HepG2 (cell line): ENCODE results near the gene TJP3. TPM values are rescaled to one million over a fixed set of nuclear protein-coding genes. Genes with fewer than 3 reads are reported as not detected.

Experiments used
- ATAC-seq: fragments of 200-7000 bp; cut with Tn5 transposase; 3 replicates; pipeline ENCODE4 v1.9.1; 2020; ENCODE audit warnings: mild to moderate bottlenecking, moderate library complexity
- BruUV-seq: library from RNA; stranded (reverse); fragments of 400-500 nt; replicated peaks from 2 replicates; lab custom pipeline; 2021; lab: Mats Ljungman, UMichigan
- CTCF ChIA-PET: fragments of 300-600 bp; formaldehyde crosslinking; extraction: SDS; loops from one replicate; lab custom pipeline; 2021; ENCODE audit warnings: low total read pairs, inconsistent platforms, low intra/inter-chr PET ratio; lab: Yijun Ruan, JAX
- POLR2A ChIA-PET: fragments of 350-600 bp; sonication (Branson Sonifier 250); formaldehyde crosslinking; loops from one replicate; lab custom pipeline; 2020; ENCODE audit warnings: antibody characterized with exemption, inconsistent platforms; lab: Yijun Ruan, JAX
- DNase-seq: peaks from one replicate; pipeline ENCODE4 v3.0.0-alpha.2; 2015; ENCODE audit warnings: low spot score
- FAIRE-seq: peaks from 3 replicates; lab custom pipeline; 2011; peaks lifted over from hg19 to GRCh38; lab: Jason Lieb, UNC
- H2AFZ ChIP-seq: one replicate; pipeline ENCODE4 v1.6.1; 2011; ENCODE audit warnings: low read length, inconsistent platforms
- H3K27ac ChIP-seq: fragments of 300-600 bp; 3 replicates; pipeline ENCODE4 v1.8.0; 2011; ENCODE audit warnings: mixed run types, mild to moderate bottlenecking, mixed read lengths, low read length, inconsistent platforms; ENCODE audit not compliant: insufficient read depth; ENCODE audit errors: extremely low read length
- H3K27me3 ChIP-seq, 2 experiments: fragments of 200-600 bp in 1 of 2; 2 replicates in 1 of 2; 3 replicates in 1 of 2; pipeline versions ENCODE4 v1.6.0 to v1.8.0; 2011; ENCODE audit warnings: low read length in 2 of 2, mild to moderate bottlenecking in 2 of 2, moderate library complexity in 2 of 2, inconsistent platforms in 1 of 2; ENCODE audit not compliant: insufficient read depth in 2 of 2, control insufficient read depth in 1 of 2
- H3K36me3 ChIP-seq, 2 experiments: fragments of 200-600 bp in 1 of 2; replicated peaks in 1 of 2; 2 replicates in 1 of 2; 3 replicates in 1 of 2; pipeline versions ENCODE4 v1.5.1 to v1.8.0; 2011; ENCODE audit warnings: low read length in 2 of 2, inconsistent platforms in 1 of 2; ENCODE audit not compliant: insufficient read depth in 2 of 2, control insufficient read depth in 1 of 2
- H3K4me1 ChIP-seq: 2 replicates; pipeline ENCODE4 v1.5.1; 2012; ENCODE audit warnings: low read length, inconsistent platforms; ENCODE audit not compliant: insufficient read depth
- H3K4me2 ChIP-seq: 2 replicates; pipeline ENCODE4 v1.6.0; 2011; ENCODE audit warnings: low read depth, low read length, inconsistent platforms
- H3K4me3 ChIP-seq, 3 experiments: fragments of 200-600 bp in 1 of 3; sonication (generic), shearing (Covaris generic) in 1 of 3; replicated peaks in 1 of 3; 2 replicates each; pipeline ENCODE4 v1.5.1; 2011 to 2016; ENCODE audit warnings: low read length in 3 of 3, inconsistent platforms in 2 of 3, low read depth in 2 of 3, mild to moderate bottlenecking in 2 of 3, control low read depth in 1 of 3, mixed read lengths in 1 of 3; ENCODE audit not compliant: insufficient read depth in 1 of 3
- H3K79me2 ChIP-seq: one replicate; pipeline ENCODE4 v1.6.1; 2011; ENCODE audit warnings: low read length, inconsistent platforms; ENCODE audit not compliant: insufficient read depth
- H3K9ac ChIP-seq: 2 replicates; pipeline ENCODE4 v1.6.0; 2011; ENCODE audit warnings: mild to moderate bottlenecking, low read depth, low read length, inconsistent platforms; ENCODE audit not compliant: insufficient read depth
- H3K9me3 ChIP-seq: 2 replicates; pipeline ENCODE4 v1.5.1; 2012; ENCODE audit warnings: mild to moderate bottlenecking, low read length
- H4K20me1 ChIP-seq: 2 replicates; pipeline ENCODE4 v1.6.0; 2011; ENCODE audit warnings: inconsistent platforms, mild to moderate bottlenecking, low read length, moderate library complexity; ENCODE audit not compliant: insufficient read depth
- ARNT ChIP-seq: fragments of 450-650 bp; IDR thresholded peaks from 2 replicates; pipeline ENCODE4 v1.6.1; 2017
- CAMTA2 ChIP-seq: sonication (generic); formaldehyde crosslinking; IDR thresholded peaks from 2 replicates; pipeline ENCODE4 v1.4.0; 2020; ENCODE audit warnings: mild to moderate bottlenecking, missing genetic modification reagents, borderline replicate concordance
- CHD2 ChIP-seq: IDR thresholded peaks from 2 replicates; pipeline ENCODE4 v1.6.1; 2011; ENCODE audit warnings: low read depth, low read length, improper control_type of control experiment
- HNRNPH1 ChIP-seq: fragments of 200-400 bp; formaldehyde crosslinking; optimal IDR thresholded peaks from 2 replicates; pipeline ENCODE3; 2017; ENCODE audit warnings: mild to moderate bottlenecking, low read depth, low read length
- JUNB ChIP-seq: sonication (generic); formaldehyde crosslinking; IDR thresholded peaks from 2 replicates; pipeline ENCODE4 v1.8.0; 2022; ENCODE audit warnings: missing genetic modification reagents, mild to moderate bottlenecking, borderline replicate concordance
- KLF15 ChIP-seq: sonication (generic); formaldehyde crosslinking; IDR thresholded peaks from 2 replicates; pipeline ENCODE4 v1.8.1; 2023; ENCODE audit warnings: borderline replicate concordance, mild to moderate bottlenecking, inconsistent platforms, missing genetic modification reagents, mixed read lengths
- MIER3 ChIP-seq: IDR thresholded peaks from 2 replicates; pipeline ENCODE4 v1.6.1; 2016; ENCODE audit warnings: missing compliant biosample characterization, borderline replicate concordance
- STAG1 ChIP-seq: sonication (generic); formaldehyde crosslinking; IDR thresholded peaks from 2 replicates; pipeline ENCODE4 v1.4.0; 2020; ENCODE audit warnings: missing genetic modification reagents
- TMF1 ChIP-seq: sonication (generic); formaldehyde crosslinking; IDR thresholded peaks from 2 replicates; pipeline ENCODE4 v1.8.1; 2022; ENCODE audit warnings: low read depth, missing genetic modification reagents
- ZHX1 ChIP-seq: sonication (generic); formaldehyde crosslinking; IDR thresholded peaks from 2 replicates; pipeline ENCODE4 v1.8.1; 2022; ENCODE audit warnings: low read depth, mild to moderate bottlenecking, missing genetic modification reagents
- ZNF232 ChIP-seq: sonication (generic); formaldehyde crosslinking; IDR thresholded peaks from 2 replicates; pipeline ENCODE4 v1.4.0; 2020; ENCODE audit warnings: missing genetic modification reagents, borderline replicate concordance
- WGBS: methylation state at CpG from one replicate; pipeline ENCODE4 v1.1.6; 2017; ENCODE audit warnings: low lambda C conversion rate; 5-methylcytosine and 5-hydroxymethylcytosine counted together
- in situ Hi-C: cut with HindIII; loops from 2 replicates; pipeline ENCODE4 v1.10.0; 2017; ENCODE audit warnings: low pct_unique_long_range_greater_than_20kb; ENCODE audit not compliant: extremely low pct_ligation_motif_present
- intact Hi-C: fragments of 100-400 bp; cut with micrococcal nuclease; formaldehyde crosslinking; loops from one replicate; pipeline ENCODE4 v1.10.0; 2022; ENCODE audit not compliant: unreplicated experiment
- polyA plus RNA-seq, 8 experiments: library from polyadenylated mRNA; depleted of rRNA in 3 of 8; stranded (reverse) in 7 of 8; unstranded in 1 of 8; fragments of >200 nt; fragmentation: Illumina TruSeq in 4 of 8; extraction: Trizol in 4 of 8; gene quantifications; 2 replicates each; pipeline versions ENCODE4 v1.2.1 to v1.2.3, GENCODE V29; 2011 to 2016; ENCODE audit warnings: low read depth in 4 of 8, missing spikeins in 1 of 8, mixed read lengths in 1 of 8; ENCODE audit not compliant: insufficient read depth in 1 of 8
- total RNA-seq, 5 experiments: library from RNA; depleted of rRNA; stranded (reverse); fragments of >200 nt; fragmentation: Illumina TruSeq; extraction: Trizol; gene quantifications; 2 replicates each; pipeline ENCODE4 v1.2.3, GENCODE V29; 2016; ENCODE audit warnings: low read depth in 1 of 5
- TF ChIP-seq, protein P1 (sequence below), 2 experiments: sonication (generic) in 1 of 2; formaldehyde crosslinking in 1 of 2; IDR thresholded peaks; 2 replicates each; pipeline versions ENCODE4 v1.4.0 to v1.6.1; 2016 to 2020; ENCODE audit warnings: borderline replicate concordance in 1 of 2, low read depth in 1 of 2, mild to moderate bottlenecking in 1 of 2, missing genetic modification reagents in 1 of 2
- TF ChIP-seq, protein P2 (sequence below): sonication (generic); formaldehyde crosslinking; IDR thresholded peaks from 2 replicates; pipeline ENCODE4 v1.4.0; 2020; ENCODE audit warnings: missing genetic modification reagents
- TF ChIP-seq, protein P3 (sequence below): sonication (generic); formaldehyde crosslinking; IDR thresholded peaks from 2 replicates; pipeline ENCODE4 v1.4.0; 2020; ENCODE audit warnings: missing genetic modification reagents, borderline replicate concordance

The TJP3 gene
- total and polyA plus RNA-seq, 2 of the 13 experiments (the other 11 are each of a cell fraction or from before 2014, with no cell fraction given): 2.3 to 21.5 TPM

- no peak overlapping the region for H3K9ac ChIP-seq
- H3K9me3 ChIP-seq: no peaks in the 10 kb centered on the region
- H3K4me2 ChIP-seq: no peak overlapping the region
- DNase-seq (no peak), FAIRE-seq (no peak), ATAC-seq (no peak)
- CTCF ChIA-PET: no interaction called here
- no peak overlapping the region for H2AFZ ChIP-seq
- no peak overlapping the region for H3K27ac ChIP-seq
- intact Hi-C loops (no loop called here), in situ Hi-C loops (loop anchor here (5.0 kb wide), 1 partner anchor 43 kb away; the partner anchor contains the start of gene TJP3)
- H3K4me3 ChIP-seq: no peak overlapping the region
- BruUV-seq: no TSS peak
- H3K4me1 ChIP-seq: peaks cover 12% of the 10 kb centered on the region
- H4K20me1 ChIP-seq: no peaks in the 10 kb centered on the region
- POLR2A ChIA-PET: no interaction called here
- H3K79me2 ChIP-seq: no peaks in the 10 kb centered on the region
- H3K36me3 ChIP-seq: peaks cover 0 to 16% of the 10 kb centered on the region in 2 experiments; a peak in 4 of 5 replicates
- H3K27me3 ChIP-seq: no peaks in the 10 kb centered on the region
- 98% methylated on average over 18 of the region's 18 CpGs for WGBS
- TF ChIP-seq, protein P1, sequence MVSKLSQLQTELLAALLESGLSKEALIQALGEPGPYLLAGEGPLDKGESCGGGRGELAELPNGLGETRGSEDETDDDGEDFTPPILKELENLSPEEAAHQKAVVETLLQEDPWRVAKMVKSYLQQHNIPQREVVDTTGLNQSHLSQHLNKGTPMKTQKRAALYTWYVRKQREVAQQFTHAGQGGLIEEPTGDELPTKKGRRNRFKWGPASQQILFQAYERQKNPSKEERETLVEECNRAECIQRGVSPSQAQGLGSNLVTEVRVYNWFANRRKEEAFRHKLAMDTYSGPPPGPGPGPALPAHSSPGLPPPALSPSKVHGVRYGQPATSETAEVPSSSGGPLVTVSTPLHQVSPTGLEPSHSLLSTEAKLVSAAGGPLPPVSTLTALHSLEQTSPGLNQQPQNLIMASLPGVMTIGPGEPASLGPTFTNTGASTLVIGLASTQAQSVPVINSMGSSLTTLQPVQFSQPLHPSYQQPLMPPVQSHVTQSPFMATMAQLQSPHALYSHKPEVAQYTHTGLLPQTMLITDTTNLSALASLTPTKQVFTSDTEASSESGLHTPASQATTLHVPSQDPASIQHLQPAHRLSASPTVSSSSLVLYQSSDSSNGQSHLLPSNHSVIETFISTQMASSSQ (IDR thresholded peaks at IDR 0.05; ENCODE audit: low read depth): no peak
- TF ChIP-seq, protein P1 (CRISPR knock-in tag; IDR thresholded peaks at IDR 0.05; ENCODE audit: borderline replicate concordance): no peak
- TF ChIP-seq STAG1 (CRISPR knock-in tag): no peak
- no peak for TF ChIP-seq ARNT
- no peak for TF ChIP-seq HNRNPH1
- no peak for TF ChIP-seq TMF1
- no peak for TF ChIP-seq ZHX1 (CRISPR knock-in tag)
- TF ChIP-seq CHD2: no peak
- no peak for TF ChIP-seq JUNB (CRISPR knock-in tag)
- TF ChIP-seq, protein P2, sequence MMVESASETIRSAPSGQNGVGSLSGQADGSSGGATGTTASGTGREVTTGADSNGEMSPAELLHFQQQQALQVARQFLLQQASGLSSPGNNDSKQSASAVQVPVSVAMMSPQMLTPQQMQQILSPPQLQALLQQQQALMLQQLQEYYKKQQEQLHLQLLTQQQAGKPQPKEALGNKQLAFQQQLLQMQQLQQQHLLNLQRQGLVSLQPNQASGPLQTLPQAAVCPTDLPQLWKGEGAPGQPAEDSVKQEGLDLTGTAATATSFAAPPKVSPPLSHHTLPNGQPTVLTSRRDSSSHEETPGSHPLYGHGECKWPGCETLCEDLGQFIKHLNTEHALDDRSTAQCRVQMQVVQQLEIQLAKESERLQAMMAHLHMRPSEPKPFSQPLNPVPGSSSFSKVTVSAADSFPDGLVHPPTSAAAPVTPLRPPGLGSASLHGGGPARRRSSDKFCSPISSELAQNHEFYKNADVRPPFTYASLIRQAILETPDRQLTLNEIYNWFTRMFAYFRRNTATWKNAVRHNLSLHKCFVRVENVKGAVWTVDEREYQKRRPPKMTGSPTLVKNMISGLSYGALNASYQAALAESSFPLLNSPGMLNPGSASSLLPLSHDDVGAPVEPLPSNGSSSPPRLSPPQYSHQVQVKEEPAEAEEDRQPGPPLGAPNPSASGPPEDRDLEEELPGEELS (CRISPR knock-in tag): no peak
- TF ChIP-seq ZNF232 (CRISPR knock-in tag): no peak
- TF ChIP-seq, protein P3, sequence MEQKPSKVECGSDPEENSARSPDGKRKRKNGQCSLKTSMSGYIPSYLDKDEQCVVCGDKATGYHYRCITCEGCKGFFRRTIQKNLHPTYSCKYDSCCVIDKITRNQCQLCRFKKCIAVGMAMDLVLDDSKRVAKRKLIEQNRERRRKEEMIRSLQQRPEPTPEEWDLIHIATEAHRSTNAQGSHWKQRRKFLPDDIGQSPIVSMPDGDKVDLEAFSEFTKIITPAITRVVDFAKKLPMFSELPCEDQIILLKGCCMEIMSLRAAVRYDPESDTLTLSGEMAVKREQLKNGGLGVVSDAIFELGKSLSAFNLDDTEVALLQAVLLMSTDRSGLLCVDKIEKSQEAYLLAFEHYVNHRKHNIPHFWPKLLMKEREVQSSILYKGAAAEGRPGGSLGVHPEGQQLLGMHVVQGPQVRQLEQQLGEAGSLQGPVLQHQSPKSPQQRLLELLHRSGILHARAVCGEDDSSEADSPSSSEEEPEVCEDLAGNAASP (CRISPR knock-in tag): no peak
- TF ChIP-seq MIER3 (CRISPR knock-in tag): no peak
- no peak for TF ChIP-seq KLF15 (CRISPR knock-in tag)
- no peak for TF ChIP-seq CAMTA2
These were observed 44.3 kb upstream of the TJP3 start for GRCh38 chr19:3663838-3664237.
